Gastroesophageal sphincter (tissue), 3 donors: ENCODE results near the gene MUC6.

Source experiments
- CTCF ChIP-seq, 4 experiments: fragments of 200-600 bp in 2 of 4; fragments of 450-650 bp in 2 of 4; sonication (generic) in 1 of 4; IDR thresholded peaks; one replicate each; pipeline ENCODE4 v1.5.1; 2017 to 2019; ENCODE audit warnings: antibody characterized with exemption in 4 of 4, mild to moderate bottlenecking in 2 of 4, moderate library complexity in 2 of 4
- POLR2A ChIP-seq, 2 donors: fragments of 450-650 bp; IDR thresholded peaks; one replicate each; pipeline ENCODE4 v1.6.1; 2017; ENCODE audit warnings: antibody characterized with exemption in 2 of 2, mild to moderate bottlenecking in 2 of 2, moderate library complexity in 1 of 2
- POLR2AphosphoS5 ChIP-seq: sonication (generic); formaldehyde crosslinking; IDR thresholded peaks from one replicate; pipeline ENCODE4 v1.6.1; 2017; ENCODE audit warnings: antibody characterized with exemption

GRCh38 chr11:978781-979180 is 57.7 kb downstream of the MUC6 start:
- no peak for TF ChIP-seq CTCF (IDR thresholded peaks at IDR 0.05)
- TF ChIP-seq POLR2AphosphoS5 = no peak
- no peak for TF ChIP-seq POLR2A (IDR thresholded peaks at IDR 0.05)
